ENCODE data around the gene S100A7. TPM values are rescaled to one million over a fixed set of nuclear protein-coding genes. Genes with fewer than 3 reads are reported as not detected.

Gene S100A7
- total RNA-seq, 4 donors from 2014 or later = 5.1 to 107 (median 20.2) TPM

- H3K27me3 ChIP-seq = no peaks in the 10 kb centered on the region
- peak in 1 of 2 donors; percentile 56 for DNase-seq (ENCODE audit: low spot score in 2 of 2)
- no peaks in the 10 kb centered on the region for H3K4me1 ChIP-seq
- H3K4me3 ChIP-seq = no peak overlapping the region
- no peak overlapping the region for H3K27ac ChIP-seq
- no peaks in the 10 kb centered on the region for H3K36me3 ChIP-seq
- 93% methylated on average over 4 of the region's 4 CpGs for WGBS
- H3K9me3 ChIP-seq = peaks cover 5% of the 10 kb centered on the region
- TF ChIP-seq POLR2A (IDR thresholded peaks at IDR 0.05) = no peak
- no peak for TF ChIP-seq POLR2AphosphoS5 (IDR thresholded peaks at IDR 0.05)
- TF ChIP-seq CTCF (IDR thresholded peaks at IDR 0.05) = no peak
- TF ChIP-seq EP300 (IDR thresholded peaks at IDR 0.05) = no peak
Observed at GRCh38 chr1:153476491-153477093, 16.1 kb upstream of the S100A7 start.

- Histone ChIP-seq H3K9me3 (peaks cover 5% of the 10 kb centered on the region), H3K4me1 (no peaks in the 10 kb centered on the region), H3K36me3 (no peaks in the 10 kb centered on the region), H3K27ac (no peak overlapping the region), H3K4me3 (no peak overlapping the region), H3K27me3 (peaks cover 3% of the 10 kb centered on the region)
- 83% methylated on average over 2 of the region's 2 CpGs for WGBS
- peak in 1 of 2 donors; percentile 15 for DNase-seq (ENCODE audit: low spot score in 2 of 2)
- TF ChIP-seq POLR2A (IDR thresholded peaks at IDR 0.05) (no peak), CTCF (IDR thresholded peaks at IDR 0.05) (no peak), EP300 (IDR thresholded peaks at IDR 0.05) (no peak), POLR2AphosphoS5 (IDR thresholded peaks at IDR 0.05) (no peak)
Observed at GRCh38 chr1:153475282-153475681, 14.8 kb upstream of the S100A7 start.

GRCh38 chr1:153474347-153474746 is 13.9 kb upstream of the S100A7 start:
- Histone ChIP-seq H3K36me3 (no peaks in the 10 kb centered on the region), H3K4me1 (no peaks in the 10 kb centered on the region), H3K27me3 (peaks cover 3% of the 10 kb centered on the region), H3K4me3 (no peak overlapping the region), H3K27ac (no peak overlapping the region), H3K9me3 (peaks cover 5% of the 10 kb centered on the region)
- TF ChIP-seq POLR2A (IDR thresholded peaks at IDR 0.05) = no peak
- TF ChIP-seq EP300 (IDR thresholded peaks at IDR 0.05) = no peak
- TF ChIP-seq CTCF (IDR thresholded peaks at IDR 0.05) = no peak
- no peak for TF ChIP-seq POLR2AphosphoS5 (IDR thresholded peaks at IDR 0.05)
- 60% methylated on average over 3 of the region's 3 CpGs for WGBS
- DNase-seq (ENCODE audit: low spot score in 2 of 2) = no peak

GRCh38 chr1:153470707-153471106 is 10.3 kb upstream of the S100A7 start:
- TF ChIP-seq EP300 (IDR thresholded peaks at IDR 0.05) (no peak), POLR2AphosphoS5 (IDR thresholded peaks at IDR 0.05) (no peak), CTCF (IDR thresholded peaks at IDR 0.05) (no peak), POLR2A (IDR thresholded peaks at IDR 0.05) (no peak)
- Histone ChIP-seq H3K4me1 (peaks cover 7% of the 10 kb centered on the region), H3K9me3 (peaks cover 5% of the 10 kb centered on the region), H3K27ac (no peak overlapping the region), H3K4me3 (no peak overlapping the region), H3K27me3 (peaks cover 3% of the 10 kb centered on the region), H3K36me3 (no peaks in the 10 kb centered on the region)
- DNase-seq (ENCODE audit: low spot score in 2 of 2) = peak in 1 of 2 donors; percentile 11

- H3K4me1 ChIP-seq = peaks cover 7% of the 10 kb centered on the region
- H3K36me3 ChIP-seq = no peaks in the 10 kb centered on the region
- peaks cover 3% of the 10 kb centered on the region for H3K27me3 ChIP-seq
- H3K27ac ChIP-seq = no peak overlapping the region
- no peak for DNase-seq (ENCODE audit: low spot score in 2 of 2)
- no peak overlapping the region for H3K4me3 ChIP-seq
- TF ChIP-seq EP300 (IDR thresholded peaks at IDR 0.05) (no peak), POLR2A (IDR thresholded peaks at IDR 0.05) (no peak), POLR2AphosphoS5 (IDR thresholded peaks at IDR 0.05) (no peak), CTCF (IDR thresholded peaks at IDR 0.05) (no peak)
- H3K9me3 ChIP-seq = no peaks in the 10 kb centered on the region
- 70% methylated on average over 5 of the region's 5 CpGs for WGBS
Observed at GRCh38 chr1:153466908-153467307, 6.5 kb upstream of the S100A7 start.

Data from suprapubic skin (tissue), 4 donors.